Smooth muscle cell (in vitro differentiated cells): Measurements from ENCODE around the gene XPNPEP1. TPM values are rescaled to one million over a fixed set of nuclear protein-coding genes. Genes with fewer than 3 reads are reported as not detected.

Experiments
- DNase-seq: peaks from one replicate; lab custom pipeline; 2025; ENCODE audit not compliant: unreplicated experiment; lab: John Stamatoyannopoulos, UW
- H2AFZ ChIP-seq: fragments of 200-600 bp; sonication (generic); 2 replicates; pipeline ENCODE4 v1.6.0; 2016; ENCODE audit warnings: antibody characterized with exemption, low read depth, mild to moderate bottlenecking
- H3F3A ChIP-seq: fragments of 200-600 bp; sonication (generic); 2 replicates; pipeline ENCODE4 v1.6.0; 2017; ENCODE audit warnings: antibody characterized with exemption, low read depth
- H3K27ac ChIP-seq: fragments of 200-600 bp; sonication (generic); 2 replicates; pipeline ENCODE4 v1.5.1; 2016; ENCODE audit warnings: low read depth, mild to moderate bottlenecking
- H3K27me3 ChIP-seq: fragments of 200-600 bp; sonication (generic); 2 replicates; pipeline ENCODE4 v1.6.1; 2016; ENCODE audit warnings: low read depth, mild to moderate bottlenecking
- H3K36me3 ChIP-seq: fragments of 200-600 bp; sonication (generic); 2 replicates; pipeline ENCODE4 v1.5.1; 2016; ENCODE audit warnings: low read depth
- H3K4me1 ChIP-seq: fragments of 200-600 bp; sonication (generic); 2 replicates; pipeline ENCODE4 v1.5.1; 2016; ENCODE audit warnings: low read depth
- H3K4me2 ChIP-seq: fragments of 200-600 bp; sonication (generic); 2 replicates; pipeline ENCODE4 v1.6.0; 2016; ENCODE audit warnings: mild to moderate bottlenecking
- H3K4me3 ChIP-seq: fragments of 200-600 bp; sonication (generic); 2 replicates; pipeline ENCODE4 v1.5.1; 2016; ENCODE audit warnings: mild to moderate bottlenecking
- H3K79me2 ChIP-seq: fragments of 200-600 bp; sonication (generic); 2 replicates; pipeline ENCODE4 v1.6.0; 2016; ENCODE audit warnings: low read depth, mild to moderate bottlenecking
- H3K9ac ChIP-seq: fragments of 200-600 bp; sonication (generic); 2 replicates; pipeline ENCODE4 v1.6.0; 2016; ENCODE audit warnings: low read depth
- H3K9me3 ChIP-seq: fragments of 200-600 bp; sonication (generic); replicated peaks from 2 replicates; pipeline ENCODE4 v1.5.1; 2016; ENCODE audit warnings: low read depth
- H4K20me1 ChIP-seq: fragments of 200-600 bp; sonication (generic); 2 replicates; pipeline ENCODE4 v1.6.0; 2016; ENCODE audit warnings: low read depth
- CTCF ChIP-seq: fragments of 200-600 bp; sonication (generic); IDR thresholded peaks from 2 replicates; pipeline ENCODE4 v1.5.1; 2017; ENCODE audit warnings: borderline replicate concordance, mild to moderate bottlenecking, antibody characterized with exemption; ENCODE audit not compliant: insufficient read depth, poor library complexity, severe bottlenecking
- WGBS: methylation state at CpG from one replicate; pipeline ENCODE4 v1.1.7; 2016; ENCODE audit warnings: low lambda C conversion rate; 5-methylcytosine and 5-hydroxymethylcytosine counted together
- polyA plus RNA-seq: library from polyadenylated mRNA; unstranded; fragments of >200 nt; fragmentation: Nextera tagmentation; extraction: Ambion mirVana; gene quantifications from 2 replicates; pipeline ENCODE4 v1.2.1, GENCODE V29; 2016
- total RNA-seq: library from RNA; depleted of rRNA; stranded (reverse); fragments of >200 nt; gene quantifications from 2 replicates; pipeline ENCODE4 v1.2.3, GENCODE V29; 2014

XPNPEP1 gene
- total and polyA plus RNA-seq, 2 experiments from 2014 or later = 63.0 to 147 TPM

GRCh38 chr10:109966961-109967738 is 43.8 kb upstream of the XPNPEP1 start:
- H3K36me3 ChIP-seq = no peaks in the 10 kb centered on the region
- H3K79me2 ChIP-seq = no peaks in the 10 kb centered on the region
- H3K9me3 ChIP-seq = no peaks in the 10 kb centered on the region
- no peaks in the 10 kb centered on the region for H4K20me1 ChIP-seq
- peak overlapping the region; percentile 25 for H2AFZ ChIP-seq
- peak overlapping the region; percentile 72 for H3K4me2 ChIP-seq
- H3K4me3 ChIP-seq = peak overlapping the region; percentile 19
- peak overlapping the region; percentile 94 for H3K27ac ChIP-seq
- WGBS = 14% methylated on average over 9 of the region's 9 CpGs
- H3K9ac ChIP-seq = peak overlapping the region; percentile 69
- no peaks in the 10 kb centered on the region for H3K27me3 ChIP-seq
- TF ChIP-seq CTCF = no peak
- DNase-seq = no peak
- peaks cover 37% of the 10 kb centered on the region for H3K4me1 ChIP-seq
- peaks cover 27% of the 10 kb centered on the region for H3F3A ChIP-seq

- no peak overlapping the region for H2AFZ ChIP-seq
- H3K36me3 ChIP-seq = no peaks in the 10 kb centered on the region
- H3K9ac ChIP-seq = no peak overlapping the region
- peaks cover 24% of the 10 kb centered on the region for H3F3A ChIP-seq
- no peaks in the 10 kb centered on the region for H3K9me3 ChIP-seq
- H3K79me2 ChIP-seq = no peaks in the 10 kb centered on the region
- no peaks in the 10 kb centered on the region for H4K20me1 ChIP-seq
- no peak for TF ChIP-seq CTCF
- no peak overlapping the region for H3K27ac ChIP-seq
- H3K4me1 ChIP-seq = peaks cover 50% of the 10 kb centered on the region
- 89% methylated on average over 10 of the region's 10 CpGs for WGBS
- no peaks in the 10 kb centered on the region for H3K27me3 ChIP-seq
- no peak overlapping the region for H3K4me3 ChIP-seq
- no peak for DNase-seq
- H3K4me2 ChIP-seq = no peak overlapping the region
These were observed 41.0 kb upstream of the XPNPEP1 start for GRCh38 chr10:109964318-109964717.

GRCh38 chr10:109963439-109963838 is 40.1 kb upstream of the XPNPEP1 start:
- no peaks in the 10 kb centered on the region for H3K79me2 ChIP-seq

More at GRCh38 chr10:109963439-109963838, 40.1 kb upstream of the XPNPEP1 start:
- H3K9ac ChIP-seq = no peak overlapping the region
- no peaks in the 10 kb centered on the region for H3K27me3 ChIP-seq
- H3F3A ChIP-seq = peaks cover 23% of the 10 kb centered on the region
- no peak overlapping the region for H3K4me3 ChIP-seq
- H3K4me1 ChIP-seq = peaks cover 44% of the 10 kb centered on the region
- 31% methylated on average over 5 of the region's 5 CpGs for WGBS
- no peak overlapping the region for H2AFZ ChIP-seq
- H3K27ac ChIP-seq = no peak overlapping the region
- H3K36me3 ChIP-seq = no peaks in the 10 kb centered on the region
- no peaks in the 10 kb centered on the region for H4K20me1 ChIP-seq
- TF ChIP-seq CTCF = no peak
- no peaks in the 10 kb centered on the region for H3K9me3 ChIP-seq
- no peak for DNase-seq
- H3K4me2 ChIP-seq = peak overlapping the region; percentile 34
